Sciatic nerve (tissue), 2 donors: Measurements from ENCODE around the gene SYNGR3. TPM values are rescaled to one million over a fixed set of nuclear protein-coding genes. Genes with fewer than 3 reads are reported as not detected.
"Not testable (repeated sequence)": the region's sequence is repeated elsewhere in the genome, so short reads cannot be mapped to it uniquely, and the experiment has no call there.

Source experiments
- ATAC-seq: fragments of 200-7000 bp; cut with Tn5 transposase; one replicate; pipeline ENCODE4 v1.9.1; 2020; ENCODE audit warnings: mild to moderate bottlenecking, moderate library complexity
- DNase-seq: peaks from one replicate; pipeline ENCODE4 v3.0.0-alpha.2; 2020; ENCODE audit warnings: low spot score
- intact Hi-C: fragments of 100-400 bp; cut with DNase I; formaldehyde crosslinking; loops from one replicate; pipeline ENCODE4 v1.14.2; 2022
- total RNA-seq: library from RNA; stranded (reverse); fragmentation: NEBNext Ultra II Directional; extraction: Animal tissue kit (Norgen Biotek cat#: 25700); gene quantifications from one replicate; pipeline ENCODE4 v1.2.1, GENCODE V29; 2021
- donor health status: DM: no; HTN: no; CAD: no.
- donor health status: DM: no; HTN: no; CAD: no.

SYNGR3 gene
- total RNA-seq, 1 donor from 2014 or later = 0.76 TPM

- ATAC-seq (no peak), DNase-seq (no peak)
- intact Hi-C loops = no loop called here
Observed at GRCh38 chr16:2002406-2003230, 12.8 kb downstream of the SYNGR3 start.

- ATAC-seq (no peak), DNase-seq (no peak)
- intact Hi-C loops = no loop called here
Observed at GRCh38 chr16:2003231-2003826, 13.6 kb downstream of the SYNGR3 start.

GRCh38 chr16:2003827-2004641 is 14.3 kb downstream of the SYNGR3 start:
- intact Hi-C loops = no loop called here
- DNase-seq (peak; percentile 88), ATAC-seq (peak; percentile 76)

GRCh38 chr16:2004795-2005517 is 15.2 kb downstream of the SYNGR3 start:
- ATAC-seq (peak; percentile 3), DNase-seq (no peak)
- intact Hi-C loops = loop anchor here (5.0 kb wide), 1 partner anchor 252 kb away; no protein-coding TSS in a partner anchor

- intact Hi-C loops = loop anchor here (5.0 kb wide), 1 partner anchor 252 kb away; no protein-coding TSS in a partner anchor
- ATAC-seq (no peak), DNase-seq (peak; percentile 72)
Observed at GRCh38 chr16:2005646-2006045, 15.9 kb downstream of the SYNGR3 start.

GRCh38 chr16:2006317-2006716 is 16.5 kb downstream of the SYNGR3 start:
- ATAC-seq (no peak), DNase-seq (no peak)
- intact Hi-C loops = loop anchor here (5.0 kb wide), 1 partner anchor 251 kb away; no protein-coding TSS in a partner anchor

GRCh38 chr16:2007081-2007836 is 17.5 kb downstream of the SYNGR3 start:
- intact Hi-C loops = loop anchor here (5.0 kb wide), 1 partner anchor 250 kb away; no protein-coding TSS in a partner anchor
- ATAC-seq (no peak), DNase-seq (no peak)

GRCh38 chr16:2008009-2008526 is 18.3 kb downstream of the SYNGR3 start:
- DNase-seq (no peak), ATAC-seq (peak; percentile 3)
- intact Hi-C loops = loop anchor here (5.0 kb wide), 1 partner anchor 249 kb away; no protein-coding TSS in a partner anchor

- ATAC-seq (no peak), DNase-seq (peak; percentile 67)
- intact Hi-C loops = loop anchor here (5.0 kb wide), 1 partner anchor 249 kb away; no protein-coding TSS in a partner anchor
Observed at GRCh38 chr16:2008631-2009163, 18.9 kb downstream of the SYNGR3 start.

GRCh38 chr16:2009164-2009711 is 19.5 kb downstream of the SYNGR3 start:
- intact Hi-C loops = loop anchor here (5.0 kb wide), 1 partner anchor 248 kb away; no protein-coding TSS in a partner anchor

GRCh38 chr16:2009791-2010510 is 20.2 kb downstream of the SYNGR3 start, which contains the start of gene ZNF598:
Gene ZNF598 (minus strand): TSS chr16:2009821.
- intact Hi-C loops = loop anchor here (5.0 kb wide), 1 partner anchor 247 kb away; no protein-coding TSS in a partner anchor
- ATAC-seq (peak; percentile 95), DNase-seq (peak; percentile 89)

More at GRCh38 chr16:2009164-2009711, 19.5 kb downstream of the SYNGR3 start:
- ATAC-seq (no peak), DNase-seq (peak; percentile 68)

- DNase-seq, intact Hi-C loops, ATAC-seq: not testable (repeated sequence)
Observed at GRCh38 chr16:2011726-2012125, 22.0 kb downstream of the SYNGR3 start.

- DNase-seq (no peak), ATAC-seq (no peak)
- intact Hi-C loops = no loop called here
Observed at GRCh38 chr16:2013527-2013926, 23.8 kb downstream of the SYNGR3 start.

- intact Hi-C loops = no loop called here
- DNase-seq (no peak), ATAC-seq (no peak)
Observed at GRCh38 chr16:2015117-2015946, 25.6 kb downstream of the SYNGR3 start.

GRCh38 chr16:2015947-2016208 is 26.1 kb downstream of the SYNGR3 start:
- DNase-seq (no peak), ATAC-seq (no peak)
- intact Hi-C loops = no loop called here
